Suprapubic skin (tissue), 4 donors: ENCODE results near the gene SEC23B.

Source experiments
- EP300 ChIP-seq: sonication (generic); formaldehyde crosslinking; IDR thresholded peaks from one replicate; pipeline ENCODE4 v1.6.1; 2017; ENCODE audit warnings: antibody characterized with exemption
- POLR2A ChIP-seq, 2 donors: fragments of 450-650 bp; IDR thresholded peaks; one replicate each; pipeline ENCODE4 v1.6.1; 2017; ENCODE audit warnings: antibody characterized with exemption in 2 of 2, mild to moderate bottlenecking in 2 of 2, moderate library complexity in 2 of 2
- POLR2AphosphoS5 ChIP-seq, 3 donors: sonication (generic); formaldehyde crosslinking; IDR thresholded peaks; one replicate each; pipeline ENCODE4 v1.6.1; 2017; ENCODE audit warnings: antibody characterized with exemption in 3 of 3
- TF ChIP-seq, protein P1 (sequence below), 2 donors: fragments of 200-600 bp in 1 of 2; fragments of 450-650 bp in 1 of 2; sonication (generic) in 1 of 2; IDR thresholded peaks; one replicate each; pipeline ENCODE4 v1.5.1; 2016 to 2019; ENCODE audit warnings: antibody characterized with exemption in 2 of 2, mild to moderate bottlenecking in 1 of 2, moderate library complexity in 1 of 2

DNA sequence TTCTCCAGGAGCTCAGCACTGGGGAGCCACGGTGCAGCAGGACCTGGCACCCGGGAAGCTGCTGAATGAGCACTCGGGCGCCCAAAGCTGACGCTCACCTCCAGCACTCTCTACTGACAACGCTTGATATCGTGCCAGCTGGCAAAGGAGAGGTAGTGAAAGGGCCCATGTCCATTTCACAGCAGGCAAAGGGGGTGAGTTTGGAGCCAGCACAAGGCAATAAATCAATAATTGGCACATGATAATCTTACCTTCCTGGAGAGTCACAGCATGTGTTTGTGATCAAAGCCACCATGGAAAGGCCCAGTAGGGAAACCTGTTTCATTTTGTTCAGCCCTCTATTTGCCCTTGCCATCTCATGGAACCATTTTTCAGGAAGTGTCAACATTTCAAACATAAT, 36.2 kb downstream of the SEC23B start:
- TF ChIP-seq POLR2A (IDR thresholded peaks at IDR 0.05): no peak
- TF ChIP-seq EP300: no peak
- TF ChIP-seq, protein P1, sequence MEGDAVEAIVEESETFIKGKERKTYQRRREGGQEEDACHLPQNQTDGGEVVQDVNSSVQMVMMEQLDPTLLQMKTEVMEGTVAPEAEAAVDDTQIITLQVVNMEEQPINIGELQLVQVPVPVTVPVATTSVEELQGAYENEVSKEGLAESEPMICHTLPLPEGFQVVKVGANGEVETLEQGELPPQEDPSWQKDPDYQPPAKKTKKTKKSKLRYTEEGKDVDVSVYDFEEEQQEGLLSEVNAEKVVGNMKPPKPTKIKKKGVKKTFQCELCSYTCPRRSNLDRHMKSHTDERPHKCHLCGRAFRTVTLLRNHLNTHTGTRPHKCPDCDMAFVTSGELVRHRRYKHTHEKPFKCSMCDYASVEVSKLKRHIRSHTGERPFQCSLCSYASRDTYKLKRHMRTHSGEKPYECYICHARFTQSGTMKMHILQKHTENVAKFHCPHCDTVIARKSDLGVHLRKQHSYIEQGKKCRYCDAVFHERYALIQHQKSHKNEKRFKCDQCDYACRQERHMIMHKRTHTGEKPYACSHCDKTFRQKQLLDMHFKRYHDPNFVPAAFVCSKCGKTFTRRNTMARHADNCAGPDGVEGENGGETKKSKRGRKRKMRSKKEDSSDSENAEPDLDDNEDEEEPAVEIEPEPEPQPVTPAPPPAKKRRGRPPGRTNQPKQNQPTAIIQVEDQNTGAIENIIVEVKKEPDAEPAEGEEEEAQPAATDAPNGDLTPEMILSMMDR (IDR thresholded peaks at IDR 0.05): no peak
- no peak for TF ChIP-seq POLR2AphosphoS5 (IDR thresholded peaks at IDR 0.05)
